Activated CD4-positive, alpha-beta T cell treated with anti-CD3 and anti-CD28 coated beads, Interleukin-2, amount 50 U/mL, for 1 hour (primary cell): ENCODE results near the gene RNF130.
A peak's percentile ranks its signal among the peaks of the same experiment; 100 is the strongest.
"Not testable (repeated sequence)": the region's sequence is repeated elsewhere in the genome, so short reads cannot be mapped to it uniquely, and the experiment has no call there.

Experiments
- DNase-seq: peaks from one replicate; pipeline ENCODE4 v3.0.0-alpha.2; 2020

RNF130 gene

DNA sequence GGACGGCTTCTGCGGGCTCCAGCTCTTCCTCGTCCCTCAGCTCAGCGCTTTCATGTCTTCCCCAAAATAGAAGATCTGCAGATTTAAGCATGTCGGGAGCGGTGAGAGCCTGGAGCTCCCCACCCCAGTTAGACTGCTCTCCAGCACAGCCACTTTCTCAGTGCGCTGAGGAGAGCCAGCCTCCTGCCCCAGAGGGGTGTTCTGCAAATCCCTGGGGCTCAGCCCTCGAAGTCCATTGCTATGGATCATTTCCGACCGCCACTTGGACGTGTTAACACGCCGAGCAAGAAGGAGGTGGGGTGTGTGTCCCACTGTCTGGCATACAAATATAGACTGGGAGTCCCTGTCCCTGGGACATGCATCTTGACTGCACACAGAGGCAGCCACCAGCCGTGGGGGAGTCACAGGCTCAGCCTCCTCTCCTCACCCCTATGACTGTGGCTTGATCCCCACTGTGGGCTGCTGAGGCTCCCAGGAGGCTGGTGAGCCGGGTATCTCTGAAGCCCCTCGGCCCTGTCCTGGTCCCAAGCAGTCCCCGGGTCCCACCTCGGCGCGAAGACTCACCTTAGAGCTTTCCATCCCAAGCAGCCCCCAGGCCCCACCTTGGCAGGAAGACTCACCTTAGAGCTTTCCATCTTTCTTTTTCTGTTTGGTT, 30.0 kb upstream of the RNF130 start:
- no peak for DNase-seq

DNA sequence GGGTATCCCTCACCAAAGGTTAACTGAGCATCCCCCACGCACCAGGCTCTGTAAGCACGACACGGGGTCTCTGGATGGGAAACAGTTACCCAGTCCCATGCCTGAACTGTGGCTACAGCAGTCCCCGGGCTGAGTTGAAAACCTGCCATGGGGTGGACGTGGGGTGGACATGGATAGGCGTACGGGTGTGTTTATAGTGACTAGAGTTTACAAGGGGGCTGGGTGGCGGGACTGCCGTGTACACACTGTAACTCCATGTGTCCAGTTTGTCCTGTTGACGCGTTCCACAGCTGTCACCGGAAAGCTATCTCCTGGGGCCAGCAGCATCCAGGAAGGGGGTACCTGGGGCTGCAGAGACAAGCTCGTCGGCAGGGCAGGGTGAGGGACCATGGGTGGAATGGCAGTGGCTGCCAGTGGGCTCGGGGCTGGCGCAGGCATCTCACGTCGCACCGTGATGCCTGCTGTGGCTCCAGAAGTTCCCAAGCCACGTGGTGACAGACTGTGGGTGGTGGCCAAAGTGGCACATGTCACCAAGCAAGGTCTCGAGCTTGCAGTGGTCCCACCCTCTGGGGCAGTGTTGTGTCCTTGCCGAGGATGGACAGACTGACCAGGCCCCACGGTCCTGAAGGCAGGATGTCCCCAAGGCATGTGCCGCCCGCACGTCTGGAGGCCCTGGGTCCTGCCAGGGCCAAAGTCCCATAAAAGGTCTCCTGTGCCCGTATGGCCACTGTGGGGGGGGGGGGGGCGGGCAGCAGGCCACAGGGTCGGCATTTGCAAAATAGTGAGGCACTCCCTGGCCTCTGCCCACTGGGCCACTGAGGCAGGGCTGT, 29.3 kb upstream of the RNF130 start:
- DNase-seq: no peak

DNA sequence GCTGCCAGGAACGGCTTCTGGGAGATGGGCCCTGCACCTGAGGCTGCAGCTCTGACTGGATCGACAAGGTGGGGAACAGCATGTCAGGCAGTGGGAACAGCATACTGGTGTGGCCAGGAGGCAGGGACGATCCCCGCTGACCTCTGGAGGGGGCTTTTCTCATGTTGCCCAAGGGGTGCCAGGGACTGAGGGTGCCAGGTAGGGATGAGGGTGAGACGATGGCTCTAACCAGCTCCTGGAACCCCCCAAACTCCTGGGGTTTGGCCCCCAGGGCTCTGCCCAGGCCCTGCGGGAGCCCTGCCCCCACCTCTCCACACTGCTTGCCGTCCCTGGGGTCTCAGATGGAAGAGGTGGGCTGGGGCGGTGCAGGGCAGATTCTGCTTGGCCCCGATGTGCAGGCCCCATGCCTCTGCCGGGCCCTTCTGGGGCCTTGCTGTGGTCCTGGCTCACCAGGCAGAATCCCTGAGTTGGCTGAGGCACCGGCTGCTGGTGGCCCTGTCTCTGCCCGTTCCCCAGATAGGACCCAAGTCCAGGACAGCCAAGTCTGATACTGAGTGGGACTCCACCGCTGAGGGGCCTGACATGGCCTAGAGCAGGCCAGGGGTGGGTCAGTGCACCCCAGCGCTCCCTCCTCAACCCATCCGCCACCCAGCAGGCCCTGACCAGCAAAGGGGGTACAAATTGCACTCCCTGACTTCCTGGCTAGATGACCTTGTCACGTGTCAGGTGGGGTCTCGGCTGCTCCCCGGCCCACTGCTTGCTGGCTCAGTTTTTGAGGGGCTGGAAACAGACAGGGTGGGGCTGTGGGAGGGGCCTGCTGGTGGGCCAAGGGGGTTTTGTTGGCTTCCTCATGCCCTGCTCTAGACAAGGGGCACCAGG, 28.4 kb upstream of the RNF130 start:
- no peak for DNase-seq

DNA sequence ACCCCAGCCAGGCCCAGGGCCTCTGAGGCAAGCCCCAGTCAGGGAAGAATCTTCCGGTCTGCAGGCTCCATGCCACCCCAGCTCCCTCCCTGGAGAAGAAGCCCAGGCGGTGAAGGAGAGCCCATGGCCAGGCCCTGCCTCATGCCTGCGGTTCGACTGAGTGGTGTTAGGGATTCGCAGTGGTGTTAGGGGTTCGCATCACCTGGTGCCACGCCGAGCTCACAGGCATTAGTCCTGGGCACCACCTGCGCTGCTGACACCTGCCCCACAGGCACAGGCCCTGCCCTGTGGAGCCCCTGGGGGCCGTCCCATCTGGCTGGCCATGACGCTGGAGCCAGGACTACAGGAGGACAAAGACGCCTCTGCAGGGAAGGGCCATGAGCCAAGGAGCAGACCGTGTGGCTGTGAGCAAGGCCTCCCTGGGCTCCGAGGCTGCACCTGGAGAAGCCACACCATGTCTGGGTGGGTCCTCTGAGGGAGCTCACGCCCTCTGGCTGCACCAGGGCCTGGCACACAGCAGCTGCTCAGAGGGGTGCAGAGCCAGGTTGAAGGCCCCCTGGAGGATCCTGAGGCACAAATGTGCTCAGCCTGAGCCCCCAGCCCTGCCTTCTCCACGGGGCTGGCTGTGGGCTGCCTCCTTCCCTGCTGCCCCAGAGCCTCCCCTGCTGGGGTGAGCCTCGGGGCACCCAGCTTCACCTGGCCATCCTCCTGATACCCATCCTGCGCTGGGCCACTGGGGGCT, 27.6 kb upstream of the RNF130 start:
- no peak for DNase-seq

DNA sequence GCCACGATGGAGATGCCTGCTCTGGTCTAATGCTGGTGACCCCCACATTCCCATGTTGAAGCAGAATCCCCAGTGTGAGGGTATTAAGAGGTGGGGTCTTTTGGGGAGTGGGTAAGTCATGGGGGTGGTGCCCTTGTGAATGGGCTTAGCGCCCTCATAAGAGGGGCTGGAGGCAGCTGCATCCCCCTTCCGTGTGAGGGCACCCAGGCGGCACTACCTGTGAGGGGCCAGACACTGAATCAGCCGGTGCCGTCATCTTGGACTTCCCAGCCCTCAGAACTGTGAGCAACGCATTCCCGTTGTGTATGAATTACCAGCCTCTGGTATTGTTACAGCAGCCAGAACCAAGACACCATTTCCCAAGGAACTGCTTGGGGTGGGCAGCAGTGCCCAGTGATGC, 27.0 kb upstream of the RNF130 start:
- DNase-seq: no peak

DNA sequence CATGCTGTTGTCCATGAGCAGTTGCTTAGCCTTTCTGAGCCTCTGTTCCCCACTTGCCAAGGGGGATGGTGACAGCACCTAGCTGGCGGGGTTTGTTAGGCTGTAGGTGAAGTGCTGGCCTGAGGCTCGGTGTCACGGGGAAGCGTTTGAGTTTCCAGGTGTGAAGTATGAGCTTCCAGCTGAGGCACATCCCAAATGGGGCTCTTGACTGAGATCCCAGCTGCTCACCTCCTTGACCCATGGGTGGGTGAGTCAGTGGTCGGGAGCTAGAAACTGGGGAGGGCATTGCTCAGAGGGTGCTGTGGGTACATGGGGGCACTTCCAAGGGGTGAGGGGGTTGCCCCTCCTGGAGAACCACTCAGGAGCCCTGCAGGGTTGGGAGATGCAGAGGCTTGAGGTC, 26.4 kb upstream of the RNF130 start:
- DNase-seq: no peak

DNA sequence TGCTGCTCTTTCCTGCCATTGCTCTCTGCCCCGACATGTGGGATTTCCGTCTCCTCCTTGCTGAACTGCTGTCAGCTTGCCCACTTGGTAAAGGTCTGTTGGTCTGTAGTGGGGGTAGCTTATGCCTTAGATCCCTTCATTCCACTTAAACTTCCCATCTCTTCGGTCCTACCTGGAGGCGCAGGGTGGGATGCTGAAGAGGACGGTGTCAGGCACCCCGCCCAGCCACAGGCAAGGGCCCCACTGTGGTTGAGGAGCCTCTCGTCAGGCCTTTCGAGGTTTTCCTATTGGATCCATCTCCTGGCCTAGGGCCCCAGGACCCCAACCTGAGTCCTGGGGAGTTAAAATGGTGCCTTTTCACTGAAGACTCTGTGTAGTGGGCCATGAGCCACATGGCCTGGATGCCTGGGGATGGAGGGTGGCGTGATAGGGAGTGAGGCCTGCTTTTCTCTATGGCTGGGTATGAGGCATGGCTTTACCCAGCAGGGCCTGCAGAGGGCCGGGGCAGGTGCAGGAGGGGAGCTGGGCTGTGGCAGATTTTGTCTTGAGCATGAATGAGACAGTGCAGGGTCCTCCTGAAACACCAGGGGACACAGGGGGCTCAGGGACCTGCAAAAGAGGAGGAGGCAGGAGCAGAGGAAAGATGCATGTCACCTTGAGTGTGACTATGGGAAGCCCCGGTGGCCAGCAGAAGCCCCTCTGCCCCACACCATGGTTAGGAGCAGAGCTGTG, 25.8 kb upstream of the RNF130 start:
- no peak for DNase-seq

DNA sequence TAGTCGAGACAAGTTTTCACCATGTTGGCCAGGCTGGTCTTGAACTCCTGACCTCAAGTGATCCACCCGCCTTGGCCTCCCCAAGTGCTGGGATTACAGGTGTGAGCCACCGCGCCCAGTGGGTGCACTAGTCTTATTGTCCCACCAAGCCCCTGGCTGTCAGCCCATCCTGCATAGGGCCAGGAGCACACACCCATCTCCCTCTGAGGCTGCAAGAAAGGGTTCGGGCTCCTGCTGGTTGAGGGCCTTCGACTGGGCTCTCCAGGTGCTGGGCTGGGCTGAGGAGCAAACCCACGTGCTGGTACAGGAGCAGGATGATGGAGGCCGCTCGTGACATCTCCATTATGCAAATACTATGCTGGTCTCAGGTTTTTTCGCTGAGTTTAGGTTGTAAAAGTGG, 25.1 kb upstream of the RNF130 start:
- DNase-seq: no peak

DNA sequence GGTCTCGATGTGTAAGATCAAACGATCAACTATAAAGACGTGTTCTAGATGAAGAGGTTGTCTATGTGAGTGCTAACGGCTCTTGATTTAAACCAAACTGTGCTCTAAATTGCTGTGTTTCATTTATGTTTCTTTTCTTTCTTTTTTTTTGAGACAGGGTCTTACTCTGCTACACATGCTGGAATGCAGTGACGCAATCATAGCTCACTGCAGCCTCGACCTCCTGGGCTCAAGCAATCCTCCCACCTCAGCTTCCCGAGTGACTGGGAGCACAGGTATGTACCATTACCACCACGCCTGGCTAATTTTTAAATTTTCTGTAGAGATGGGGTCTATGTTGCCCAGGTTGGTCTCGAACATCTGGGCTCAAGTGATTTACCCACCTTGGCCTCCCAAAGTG, 24.0 kb upstream of the RNF130 start:
- no peak for DNase-seq

DNA sequence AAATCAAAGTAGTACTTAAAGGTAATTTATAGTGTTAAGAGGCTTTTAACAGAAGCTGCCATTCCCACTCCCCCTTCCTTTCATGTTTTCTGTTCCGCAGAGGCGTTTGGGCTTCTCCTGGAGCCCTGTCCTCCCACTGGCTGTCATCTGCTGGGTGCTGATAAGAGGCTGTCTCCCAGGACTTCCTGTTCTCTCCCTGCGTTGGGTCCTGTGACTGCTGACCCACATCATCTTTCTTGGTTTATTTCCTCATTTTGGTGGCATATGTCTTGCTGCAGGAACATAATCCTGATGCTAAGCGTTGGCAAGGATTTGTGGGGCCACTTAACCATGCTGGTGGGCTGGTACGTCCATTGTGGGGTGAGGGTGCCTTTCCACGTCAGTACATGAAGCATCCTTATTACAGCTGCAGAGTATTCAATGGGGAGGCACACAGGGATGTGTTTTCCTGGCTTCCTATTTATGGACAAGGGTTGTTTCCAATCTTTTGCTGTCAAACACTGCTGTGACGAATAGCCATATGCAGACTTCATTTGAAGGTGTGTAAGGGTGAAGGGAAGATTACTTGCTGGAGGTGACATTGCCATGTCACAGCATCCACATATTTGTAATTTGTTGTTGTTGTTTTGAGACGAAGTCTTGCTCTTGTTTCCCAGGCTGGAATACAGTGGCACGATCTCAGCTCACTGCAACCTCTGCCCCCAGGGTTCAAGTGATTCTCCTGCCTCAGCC, 22.3 kb upstream of the RNF130 start:
- DNase-seq: no peak

DNA sequence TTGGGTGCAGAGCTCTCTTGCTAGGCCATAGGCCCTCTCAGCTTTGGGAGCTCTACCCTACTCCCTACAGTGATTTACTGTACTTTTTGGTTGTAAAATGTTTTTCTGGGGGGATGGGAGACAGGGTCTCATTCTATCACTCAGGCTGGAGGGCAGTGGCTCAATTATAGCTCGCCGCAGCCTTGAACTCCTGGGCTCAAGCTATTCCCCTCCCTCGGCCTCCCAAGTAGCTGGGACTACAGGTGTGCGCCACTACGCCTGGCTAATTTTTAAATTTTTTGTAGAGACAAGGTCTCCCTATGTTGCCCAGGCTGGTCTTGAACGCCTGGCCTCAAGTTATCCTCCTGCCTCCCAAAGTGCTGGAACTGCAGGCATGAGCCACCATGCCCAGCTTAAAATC, 21.7 kb upstream of the RNF130 start:
- no peak for DNase-seq

DNA sequence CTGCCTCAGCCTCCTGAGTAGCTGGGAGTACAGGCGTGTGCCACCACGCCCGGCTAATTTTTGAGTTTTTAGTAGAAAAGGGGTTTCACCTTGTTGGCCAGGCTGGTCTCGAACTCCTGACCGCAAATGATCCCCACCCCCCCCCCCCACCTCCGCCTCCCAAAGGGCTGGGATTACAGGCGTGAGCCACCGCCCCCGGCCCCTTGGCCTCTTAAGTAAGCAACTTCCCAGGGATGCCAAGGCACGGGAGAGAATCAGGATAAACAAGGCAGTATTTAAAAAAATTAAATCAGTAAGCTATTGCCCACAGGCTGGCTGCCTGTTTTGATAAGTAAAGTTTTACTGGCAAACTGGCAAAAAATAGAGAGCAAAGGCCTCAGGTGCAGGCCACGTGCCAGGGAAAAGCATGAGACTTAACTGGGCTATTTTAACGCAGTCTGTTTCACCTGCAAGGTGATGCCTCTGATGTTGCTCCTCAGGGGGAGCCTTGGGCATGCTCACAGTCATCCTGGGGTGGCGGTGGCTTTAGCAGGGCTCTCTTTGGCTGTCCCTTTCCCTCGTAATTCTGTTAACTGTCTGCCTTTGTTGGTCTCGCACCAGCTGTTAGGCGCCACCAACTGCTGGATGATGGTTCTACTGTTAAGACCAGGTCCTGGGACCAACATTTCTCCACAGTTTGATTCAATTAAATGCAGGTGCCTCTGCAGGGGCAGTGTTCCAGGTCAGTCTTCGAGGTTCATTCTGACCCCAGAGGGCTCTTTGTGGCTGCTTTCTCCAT, 19.4 kb upstream of the RNF130 start:
- no peak for DNase-seq

DNA sequence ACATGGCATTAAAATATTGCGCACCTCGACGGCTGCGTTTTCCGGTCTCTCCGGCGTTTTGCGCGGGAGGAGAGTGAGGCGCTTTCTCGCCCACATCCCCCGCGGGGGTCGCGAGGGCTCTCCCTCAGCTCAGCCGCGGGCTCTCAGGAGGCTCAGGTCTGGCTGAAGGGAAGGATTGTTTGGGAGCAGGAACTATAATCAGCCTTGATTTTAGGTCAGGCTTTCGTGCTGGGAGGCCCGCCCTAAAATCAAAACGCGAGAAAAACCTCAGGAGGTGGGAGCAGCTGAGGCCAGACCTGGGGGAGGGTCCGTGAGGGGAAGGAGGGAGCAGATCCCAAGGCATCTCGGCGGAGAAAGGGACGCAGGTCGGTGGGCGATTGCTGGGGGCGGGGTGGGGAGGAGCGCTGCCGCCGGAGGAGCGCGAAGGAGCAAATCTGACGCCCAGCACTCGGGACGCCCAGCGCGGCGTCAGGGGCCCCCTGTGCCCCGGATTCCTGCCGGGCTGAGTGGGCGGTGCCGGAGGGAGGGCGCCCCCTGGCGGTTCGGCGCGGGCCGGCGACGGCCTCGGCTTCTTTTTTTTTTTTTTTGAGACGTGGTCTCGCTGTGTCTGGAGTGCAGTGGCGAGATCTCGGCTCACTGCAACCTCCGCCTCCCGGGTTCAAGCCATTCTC, 18.7 kb upstream of the RNF130 start:
- peak; percentile 77 for DNase-seq

DNA sequence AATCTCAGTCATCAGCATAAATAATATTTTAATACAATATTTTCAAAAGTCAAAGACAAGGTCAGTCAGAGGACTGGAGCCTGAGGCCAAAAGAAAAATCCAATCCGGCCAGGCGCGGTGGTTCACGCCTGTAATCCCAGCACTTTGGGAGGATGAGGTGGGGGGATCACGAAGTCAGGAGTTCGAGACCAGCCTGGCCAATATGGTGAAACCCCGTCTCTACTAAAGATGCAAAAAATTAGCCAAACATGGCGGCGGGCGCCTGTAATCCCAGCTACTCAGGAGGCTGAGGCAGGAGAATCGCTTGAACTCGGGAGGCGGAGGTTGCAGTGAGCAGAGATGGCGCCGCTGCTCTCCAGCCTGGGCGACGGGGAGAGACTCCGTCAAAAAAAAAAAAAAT, 18.1 kb upstream of the RNF130 start:
- DNase-seq: not testable (repeated sequence)

DNA sequence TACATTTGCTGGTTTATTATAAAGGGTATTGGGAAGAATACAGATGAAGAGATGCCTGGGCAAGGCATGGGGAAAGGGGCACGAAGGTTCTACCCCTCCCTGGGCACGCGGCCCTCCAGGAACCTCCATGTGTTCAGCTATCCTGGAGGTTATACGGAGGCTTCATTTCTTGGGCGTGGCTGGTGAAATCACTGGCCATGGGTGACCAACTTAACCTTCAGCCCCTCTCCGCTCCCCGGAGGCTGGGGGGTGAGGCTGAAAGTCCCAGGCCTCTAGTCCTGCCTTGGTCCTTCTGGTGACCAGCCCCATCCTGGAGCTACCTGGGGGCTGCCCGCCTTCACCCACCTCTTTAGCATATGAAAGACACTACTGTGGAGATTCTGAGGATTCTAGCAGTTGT, 17.0 kb upstream of the RNF130 start:
- no peak for DNase-seq

DNA sequence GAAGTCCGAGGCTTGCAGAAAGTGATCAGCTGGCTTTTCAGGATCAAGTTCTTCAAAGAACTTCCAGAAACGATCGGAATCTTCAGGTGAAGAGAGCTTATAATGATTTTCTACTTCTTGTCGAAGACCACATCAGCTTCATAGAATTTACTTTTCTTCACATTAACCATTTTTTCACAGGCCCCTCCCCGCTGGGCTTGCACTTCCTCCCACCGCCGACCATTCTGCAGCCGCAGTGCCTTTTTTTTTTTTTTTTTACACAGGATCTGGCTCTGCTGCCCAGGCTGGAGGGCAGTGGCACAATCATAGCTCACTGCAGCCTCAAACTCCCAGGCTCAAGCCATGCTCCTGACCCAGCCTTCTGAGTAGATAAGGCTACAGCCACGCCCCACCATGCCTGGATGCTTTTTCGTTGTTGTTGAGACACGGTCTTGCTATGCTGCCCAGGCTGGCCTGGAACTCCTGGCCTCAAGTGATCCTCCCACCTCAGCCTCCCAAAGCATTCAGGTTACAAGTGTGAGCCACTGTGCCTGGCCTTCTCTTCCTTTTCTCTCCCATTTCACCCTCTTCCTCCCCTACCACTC, 15.3 kb upstream of the RNF130 start:
- no peak for DNase-seq

DNA sequence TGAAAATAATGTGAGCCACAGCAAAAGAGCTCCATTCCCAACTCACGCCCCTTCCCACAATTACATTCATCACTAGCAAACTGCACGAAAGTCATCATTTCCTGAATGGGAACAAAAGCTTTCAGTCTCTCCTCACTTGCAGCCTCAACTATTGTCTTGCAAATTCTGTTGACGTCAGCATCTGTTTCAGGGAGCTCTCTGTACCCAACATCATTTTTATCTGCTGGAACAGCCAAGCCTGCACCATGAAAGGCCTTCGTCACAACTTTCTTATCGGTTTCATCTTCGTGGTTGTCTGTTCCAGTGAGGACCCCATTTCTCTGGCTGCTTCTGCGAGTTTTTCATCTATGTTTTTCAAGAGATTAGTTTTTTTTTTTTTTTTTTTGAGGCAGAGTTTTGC, 14.3 kb upstream of the RNF130 start:
- no peak for DNase-seq

DNA sequence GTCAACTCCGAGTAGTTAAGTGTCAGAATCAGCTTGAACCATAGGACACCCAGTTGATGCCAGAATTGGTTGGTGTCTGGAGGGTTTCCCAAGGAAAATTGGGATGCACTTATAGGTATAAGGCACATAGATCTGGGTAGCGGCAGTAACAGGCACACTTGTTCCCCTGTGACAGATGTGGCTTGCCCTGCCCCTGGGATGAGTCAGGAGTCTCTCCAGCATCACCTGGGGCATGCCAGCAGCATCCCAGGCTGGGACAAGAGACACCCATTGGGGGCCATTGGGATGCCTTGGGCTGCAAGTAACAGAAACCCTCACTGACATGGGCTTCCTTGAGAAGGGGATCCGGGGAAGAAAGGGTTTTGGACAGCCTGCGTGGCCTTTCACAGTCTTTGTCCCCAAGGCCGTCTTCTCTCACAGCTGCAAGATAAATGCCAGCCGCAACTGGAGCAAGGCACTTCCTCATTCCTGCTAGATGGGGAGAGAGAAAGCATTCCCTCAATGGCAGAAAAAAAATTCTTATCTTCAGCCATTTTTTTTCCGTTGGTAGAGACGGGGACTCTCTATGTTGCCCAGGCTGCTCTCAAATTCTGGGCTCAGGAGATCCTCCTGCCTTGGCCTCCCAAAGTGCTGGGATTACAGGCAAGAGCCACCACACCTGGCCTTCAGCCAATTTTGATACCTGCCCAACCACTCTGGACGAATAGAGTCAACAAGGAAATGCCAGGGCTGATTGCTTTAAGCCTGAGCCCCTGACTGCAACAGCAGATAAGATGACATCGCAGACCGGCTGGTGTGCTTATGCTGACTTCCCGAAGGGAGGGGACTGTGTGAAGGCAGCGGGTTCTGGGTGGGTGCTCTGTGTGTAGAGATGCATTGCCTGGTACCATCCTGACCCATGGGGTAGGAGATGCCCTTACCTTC, 13.3 kb upstream of the RNF130 start:
- no peak for DNase-seq
